HepG2 (cell line): ENCODE data around the gene PLIN4. TPM values are rescaled to one million over a fixed set of nuclear protein-coding genes. Genes with fewer than 3 reads are reported as not detected.

Experiments used
- ATAC-seq: fragments of 200-7000 bp; cut with Tn5 transposase; 3 replicates; pipeline ENCODE4 v1.9.1; 2020; ENCODE audit warnings: mild to moderate bottlenecking, moderate library complexity
- BruUV-seq: library from RNA; stranded (reverse); fragments of 400-500 nt; replicated peaks from 2 replicates; lab custom pipeline; 2021; lab: Mats Ljungman, UMichigan
- CTCF ChIA-PET: fragments of 300-600 bp; formaldehyde crosslinking; extraction: SDS; loops from one replicate; lab custom pipeline; 2021; ENCODE audit warnings: low total read pairs, inconsistent platforms, low intra/inter-chr PET ratio; lab: Yijun Ruan, JAX
- POLR2A ChIA-PET: fragments of 350-600 bp; sonication (Branson Sonifier 250); formaldehyde crosslinking; loops from one replicate; lab custom pipeline; 2020; ENCODE audit warnings: antibody characterized with exemption, inconsistent platforms; lab: Yijun Ruan, JAX
- DNase-seq: peaks from one replicate; pipeline ENCODE4 v3.0.0-alpha.2; 2015; ENCODE audit warnings: low spot score
- FAIRE-seq: peaks from 3 replicates; lab custom pipeline; 2011; peaks lifted over from hg19 to GRCh38; lab: Jason Lieb, UNC
- H2AFZ ChIP-seq: one replicate; pipeline ENCODE4 v1.6.1; 2011; ENCODE audit warnings: low read length, inconsistent platforms
- H3K27ac ChIP-seq: fragments of 300-600 bp; 3 replicates; pipeline ENCODE4 v1.8.0; 2011; ENCODE audit warnings: mixed run types, mild to moderate bottlenecking, mixed read lengths, low read length, inconsistent platforms; ENCODE audit not compliant: insufficient read depth; ENCODE audit errors: extremely low read length
- H3K27me3 ChIP-seq, 2 experiments: fragments of 200-600 bp in 1 of 2; 2 replicates in 1 of 2; 3 replicates in 1 of 2; pipeline versions ENCODE4 v1.6.0 to v1.8.0; 2011; ENCODE audit warnings: low read length in 2 of 2, mild to moderate bottlenecking in 2 of 2, moderate library complexity in 2 of 2, inconsistent platforms in 1 of 2; ENCODE audit not compliant: insufficient read depth in 2 of 2, control insufficient read depth in 1 of 2
- H3K36me3 ChIP-seq, 2 experiments: fragments of 200-600 bp in 1 of 2; replicated peaks in 1 of 2; 2 replicates in 1 of 2; 3 replicates in 1 of 2; pipeline versions ENCODE4 v1.5.1 to v1.8.0; 2011; ENCODE audit warnings: low read length in 2 of 2, inconsistent platforms in 1 of 2; ENCODE audit not compliant: insufficient read depth in 2 of 2, control insufficient read depth in 1 of 2
- H3K4me1 ChIP-seq: 2 replicates; pipeline ENCODE4 v1.5.1; 2012; ENCODE audit warnings: low read length, inconsistent platforms; ENCODE audit not compliant: insufficient read depth
- H3K4me2 ChIP-seq: 2 replicates; pipeline ENCODE4 v1.6.0; 2011; ENCODE audit warnings: low read depth, low read length, inconsistent platforms
- H3K4me3 ChIP-seq, 3 experiments: fragments of 200-600 bp in 1 of 3; sonication (generic), shearing (Covaris generic) in 1 of 3; replicated peaks in 1 of 3; 2 replicates each; pipeline ENCODE4 v1.5.1; 2011 to 2016; ENCODE audit warnings: low read length in 3 of 3, inconsistent platforms in 2 of 3, low read depth in 2 of 3, mild to moderate bottlenecking in 2 of 3, control low read depth in 1 of 3, mixed read lengths in 1 of 3; ENCODE audit not compliant: insufficient read depth in 1 of 3
- H3K79me2 ChIP-seq: one replicate; pipeline ENCODE4 v1.6.1; 2011; ENCODE audit warnings: low read length, inconsistent platforms; ENCODE audit not compliant: insufficient read depth
- H3K9ac ChIP-seq: 2 replicates; pipeline ENCODE4 v1.6.0; 2011; ENCODE audit warnings: mild to moderate bottlenecking, low read depth, low read length, inconsistent platforms; ENCODE audit not compliant: insufficient read depth
- H3K9me3 ChIP-seq: 2 replicates; pipeline ENCODE4 v1.5.1; 2012; ENCODE audit warnings: mild to moderate bottlenecking, low read length
- H4K20me1 ChIP-seq: 2 replicates; pipeline ENCODE4 v1.6.0; 2011; ENCODE audit warnings: inconsistent platforms, mild to moderate bottlenecking, low read length, moderate library complexity; ENCODE audit not compliant: insufficient read depth
- ARID2 ChIP-seq: sonication (generic); formaldehyde crosslinking; IDR thresholded peaks from 2 replicates; pipeline ENCODE4 v1.8.1; 2022; ENCODE audit warnings: mild to moderate bottlenecking, missing genetic modification reagents, borderline replicate concordance
- CEBPB ChIP-seq: IDR thresholded peaks from 2 replicates; pipeline ENCODE4 v1.6.1; 2011; ENCODE audit warnings: low read depth, low read length, improper control_type of control experiment, borderline replicate concordance
- E2F1 ChIP-seq: sonication (generic); formaldehyde crosslinking; IDR thresholded peaks from 2 replicates; pipeline ENCODE4 v1.5.0; 2020; ENCODE audit warnings: missing genetic modification reagents
- ERF ChIP-seq: IDR thresholded peaks from 2 replicates; pipeline ENCODE4 v1.6.1; 2018; ENCODE audit warnings: missing biosample characterization, missing genetic modification reagents
- HMGXB4 ChIP-seq, 2 experiments: sonication (generic) in 1 of 2; formaldehyde crosslinking in 1 of 2; IDR thresholded peaks; 2 replicates each; pipeline versions ENCODE4 v1.4.0 to v1.6.1; 2018 to 2020; ENCODE audit warnings: missing genetic modification reagents in 2 of 2, borderline replicate concordance in 1 of 2, low read depth in 1 of 2, mild to moderate bottlenecking in 1 of 2, missing biosample characterization in 1 of 2
- PHF5A ChIP-seq: IDR thresholded peaks from one replicate; pipeline ENCODE4 v1.6.1; 2018; ENCODE audit warnings: low read depth, missing genetic modification reagents; ENCODE audit not compliant: unreplicated experiment
- RORA ChIP-seq: sonication (generic); formaldehyde crosslinking; IDR thresholded peaks from 2 replicates; pipeline ENCODE4 v1.5.0; 2020; ENCODE audit warnings: mild to moderate bottlenecking, missing genetic modification reagents, moderate library complexity
- THYN1 ChIP-seq: sonication (generic); formaldehyde crosslinking; IDR thresholded peaks from 2 replicates; pipeline ENCODE4 v1.8.1; 2023; ENCODE audit warnings: low read depth, mild to moderate bottlenecking, moderate library complexity, missing genetic modification reagents, borderline replicate concordance
- ZMAT5 ChIP-seq: sonication (generic); formaldehyde crosslinking; IDR thresholded peaks from 2 replicates; pipeline ENCODE4 v1.5.0; 2020; ENCODE audit warnings: mild to moderate bottlenecking, low read depth, missing genetic modification reagents, borderline replicate concordance
- ZMYM2 ChIP-seq: sonication (generic); formaldehyde crosslinking; IDR thresholded peaks from 2 replicates; pipeline ENCODE4 v1.8.0; 2022; ENCODE audit warnings: mild to moderate bottlenecking, missing genetic modification reagents
- ZMYM3 ChIP-seq: sonication (generic); formaldehyde crosslinking; IDR thresholded peaks from 2 replicates; pipeline ENCODE4 v1.5.1; 2020; ENCODE audit warnings: mild to moderate bottlenecking, missing genetic modification reagents
- ZNF138 ChIP-seq: sonication (generic); formaldehyde crosslinking; IDR thresholded peaks from 2 replicates; pipeline ENCODE4 v1.5.0; 2020; ENCODE audit warnings: mild to moderate bottlenecking, low read depth, missing genetic modification reagents
- ZNF230 ChIP-seq: sonication (generic); formaldehyde crosslinking; IDR thresholded peaks from 2 replicates; pipeline ENCODE4 v1.4.0; 2020; ENCODE audit warnings: mild to moderate bottlenecking, missing genetic modification reagents
- ZNF770 ChIP-seq: sonication (generic); formaldehyde crosslinking; IDR thresholded peaks from 2 replicates; pipeline ENCODE4 v1.5.0; 2020; ENCODE audit warnings: mild to moderate bottlenecking, missing genetic modification reagents
- WGBS: methylation state at CpG from one replicate; pipeline ENCODE4 v1.1.6; 2017; ENCODE audit warnings: low lambda C conversion rate; 5-methylcytosine and 5-hydroxymethylcytosine counted together
- in situ Hi-C: cut with HindIII; loops from 2 replicates; pipeline ENCODE4 v1.10.0; 2017; ENCODE audit warnings: low pct_unique_long_range_greater_than_20kb; ENCODE audit not compliant: extremely low pct_ligation_motif_present
- intact Hi-C: fragments of 100-400 bp; cut with micrococcal nuclease; formaldehyde crosslinking; loops from one replicate; pipeline ENCODE4 v1.10.0; 2022; ENCODE audit not compliant: unreplicated experiment
- polyA plus RNA-seq, 8 experiments: library from polyadenylated mRNA; depleted of rRNA in 3 of 8; stranded (reverse) in 7 of 8; unstranded in 1 of 8; fragments of >200 nt; fragmentation: Illumina TruSeq in 4 of 8; extraction: Trizol in 4 of 8; gene quantifications; 2 replicates each; pipeline versions ENCODE4 v1.2.1 to v1.2.3, GENCODE V29; 2011 to 2016; ENCODE audit warnings: low read depth in 4 of 8, missing spikeins in 1 of 8, mixed read lengths in 1 of 8; ENCODE audit not compliant: insufficient read depth in 1 of 8
- total RNA-seq, 5 experiments: library from RNA; depleted of rRNA; stranded (reverse); fragments of >200 nt; fragmentation: Illumina TruSeq; extraction: Trizol; gene quantifications; 2 replicates each; pipeline ENCODE4 v1.2.3, GENCODE V29; 2016; ENCODE audit warnings: low read depth in 1 of 5

Gene PLIN4
- total and polyA plus RNA-seq, 2 of the 13 experiments (the other 11 are each of a cell fraction or from before 2014, with no cell fraction given), result 1.1 to 1.3 TPM

- TF ChIP-seq ZNF770 (CRISPR knock-in tag) (peak; percentile 72), ZMYM3 (peak; percentile 44; the same call in 1 of the 2 replicates), CEBPB (peak; percentile 37; the same call in 1 of the 2 replicates)
- TF ChIP-seq, all 625 proteins: peak for 6
Observed at GRCh38 chr19:4464815-4465581, 53.3 kb downstream of the PLIN4 start (continued).

DNA sequence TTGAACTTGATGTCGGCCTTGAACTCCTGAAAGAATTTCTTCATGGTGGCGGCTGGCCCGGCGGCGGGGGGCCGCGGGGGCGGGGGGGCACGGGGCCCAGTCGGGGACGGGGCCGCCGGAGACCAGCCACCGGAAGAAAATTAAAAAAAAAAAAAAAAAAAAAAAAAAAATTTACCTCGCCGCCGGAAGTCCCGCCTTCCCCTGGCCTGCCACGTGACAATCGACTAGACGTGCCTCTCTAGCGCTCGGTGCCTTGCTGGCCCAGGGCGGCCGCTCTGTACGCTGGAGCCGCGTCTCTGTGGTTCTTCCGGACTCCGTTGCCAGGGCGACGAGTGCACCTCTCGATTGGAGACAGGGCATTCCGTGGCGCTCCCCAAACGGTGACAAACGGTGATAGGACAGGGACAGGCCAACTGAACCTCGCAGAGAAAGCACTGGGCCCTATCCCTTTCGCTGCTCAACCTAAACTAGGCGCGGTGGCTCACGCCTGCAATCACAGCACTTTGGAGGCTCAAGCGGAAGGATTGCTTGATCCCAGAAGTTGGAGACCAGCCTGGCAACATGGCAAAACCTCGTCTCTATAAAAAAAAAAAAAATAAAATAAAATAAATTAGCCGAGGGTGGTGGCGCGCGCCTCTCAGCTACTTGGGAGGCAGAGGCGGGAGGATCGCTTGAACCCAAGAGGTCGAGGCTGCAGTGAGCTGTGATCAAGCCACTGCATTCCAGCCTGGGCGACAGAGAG lies 60.5 kb downstream of the PLIN4 start, which contains the start of gene UBXN6:
TSS of gene UBXN6 (minus strand) at position 141 of the 742 bp plus-strand sequence. CDS start at position 44, 97 bp downstream.
- ChIA-PET POLR2A (interaction anchor here (0.7 to 5.5 kb wide), 6 partner anchors 9 to 333 kb away, joined by 3 to 37 read pairs (median 3); partner anchors contain the start of genes CHAF1A and HDGFL2), CTCF (no interaction called here)
- no TSS peak for BruUV-seq
- FAIRE-seq, result peak; percentile 79
- H3K4me2 ChIP-seq, result peak within 1 kb of the TSS; percentile 99
- peaks cover 6 to 9% of the 10 kb centered on the region in 2 experiments; a peak in 3 of 5 replicates for H3K36me3 ChIP-seq
- peak within 1 kb of the TSS; percentile 74 for H3K27ac ChIP-seq
- 21% methylated on average over 41 of the region's 52 CpGs for WGBS
- H3K79me2 ChIP-seq, result peaks cover 10% of the 10 kb centered on the region
- H3K4me3 ChIP-seq, result peak within 1 kb of the TSS; percentile 72 to 92 (median 85)
- no peak within 1 kb of the TSS for H2AFZ ChIP-seq
- in situ Hi-C loops, result no loop called here
- peak; percentile 80 for ATAC-seq
- H3K27me3 ChIP-seq, result no peaks in the 10 kb centered on the region; a peak in 1 of 5 replicates
- peaks cover 16% of the 10 kb centered on the region for H3K4me1 ChIP-seq
- no peaks in the 10 kb centered on the region for H3K9me3 ChIP-seq
- H4K20me1 ChIP-seq, result no peaks in the 10 kb centered on the region
- intact Hi-C loops, result loop anchor here (5.0 kb wide), 1 partner anchor 56 kb away; the partner anchor contains the start of genes CHAF1A and SH3GL1
- H3K9ac ChIP-seq, result peak within 1 kb of the TSS; percentile 82
- DNase-seq, result peak; percentile 95
- TF ChIP-seq ZMYM2 (CRISPR knock-in tag) (no peak), ZNF138 (no peak), ZMAT5 (CRISPR knock-in tag) (no peak), THYN1 (CRISPR knock-in tag) (no peak), ZNF230 (CRISPR knock-in tag) (no peak), E2F1 (CRISPR knock-in tag) (no peak), ARID2 (CRISPR knock-in tag) (no peak), PHF5A (CRISPR knock-in tag) (peak; percentile 63), ERF (CRISPR knock-in tag) (peak; percentile 83), RORA (no peak), HMGXB4 (CRISPR knock-in tag; IDR thresholded peaks at IDR 0.05; ENCODE audit: borderline replicate concordance in 1 of 2, low read depth in 1 of 2) (0 out of 4 replicates have a peak, but pooled peaks of 1 of the 2 experiments have one; percentile 22)
